Central memory CD8-positive, alpha-beta T cell (primary cell): ENCODE results near the gene MYCBP2.
"Not testable (repeated sequence)": the region's sequence is repeated elsewhere in the genome, so short reads cannot be mapped to it uniquely, and the experiment has no call there.

Source experiments
- ATAC-seq: fragments of 150-1000 bp; cut with Tn5 transposase; replicated peaks from 2 replicates; pipeline ENCODE4 v1.10.0; 2022; ENCODE audit warnings: mild to moderate bottlenecking, moderate FRiP score, moderate number of reproducible peaks; ENCODE audit not compliant: poor library complexity, severe bottlenecking; ENCODE audit errors: extremely low read depth
- DNase-seq, 2 donors: peaks; one replicate each; pipeline ENCODE4 v3.0.0; 2021; ENCODE audit warnings: low spot score in 2 of 2
- H3K27ac Mint-ChIP-seq: one replicate; pipeline ENCODE4 v1.8.0; 2022; ENCODE audit warnings: low read depth, mild to moderate bottlenecking, moderate library complexity, mixed read lengths
- H3K27me3 Mint-ChIP-seq: one replicate; pipeline ENCODE4 v1.8.0; 2022; ENCODE audit warnings: mixed read lengths
- H3K36me3 Mint-ChIP-seq: one replicate; pipeline ENCODE4 v1.8.0; 2022; ENCODE audit warnings: mild to moderate bottlenecking, moderate library complexity, mixed read lengths; ENCODE audit not compliant: insufficient read depth
- H3K4me1 Mint-ChIP-seq: one replicate; pipeline ENCODE4 v1.8.0; 2022; ENCODE audit warnings: mixed read lengths
- H3K4me3 Mint-ChIP-seq: one replicate; pipeline ENCODE4 v1.8.0; 2022; ENCODE audit warnings: mild to moderate bottlenecking, moderate library complexity, mixed read lengths
- H3K9me3 Mint-ChIP-seq: one replicate; pipeline ENCODE4 v1.8.0; 2022; ENCODE audit warnings: mixed read lengths

The MYCBP2 gene

GRCh38 chr13:77269141-77269540 lies 57.8 kb downstream of the MYCBP2 start:
- Mint-ChIP-seq H3K9me3 (no peaks in the 10 kb centered on the region), H3K36me3 (peaks cover 45% of the 10 kb centered on the region), H3K27ac (no peak overlapping the region), H3K27me3 (no peaks in the 10 kb centered on the region), H3K4me3 (no peak overlapping the region), H3K4me1 (no peaks in the 10 kb centered on the region)
- DNase-seq = no peak
- no peak for ATAC-seq

GRCh38 chr13:77267362-77267761 lies 59.5 kb downstream of the MYCBP2 start:
- DNase-seq = no peak
- no peak for ATAC-seq
- Mint-ChIP-seq H3K4me1 (no peaks in the 10 kb centered on the region), H3K36me3 (peaks cover 47% of the 10 kb centered on the region), H3K27me3 (no peaks in the 10 kb centered on the region), H3K27ac (no peak overlapping the region), H3K9me3 (no peaks in the 10 kb centered on the region), H3K4me3 (no peak overlapping the region)

GRCh38 chr13:77265336-77265735 lies 61.6 kb downstream of the MYCBP2 start:
- Mint-ChIP-seq H3K9me3 (no peaks in the 10 kb centered on the region), H3K27ac (peak overlapping the region; percentile 74), H3K4me1 (no peaks in the 10 kb centered on the region), H3K36me3 (peaks cover 47% of the 10 kb centered on the region), H3K27me3 (no peaks in the 10 kb centered on the region), H3K4me3 (no peak overlapping the region)
- ATAC-seq = no peak
- no peak for DNase-seq

- peaks cover 46% of the 10 kb centered on the region for H3K36me3 Mint-ChIP-seq
- no peaks in the 10 kb centered on the region for H3K27me3 Mint-ChIP-seq
- ATAC-seq = no peak
- H3K9me3 Mint-ChIP-seq = no peaks in the 10 kb centered on the region
- H3K27ac Mint-ChIP-seq = no peak overlapping the region
- H3K4me3 Mint-ChIP-seq = no peak overlapping the region
- DNase-seq = no peak
- no peaks in the 10 kb centered on the region for H3K4me1 Mint-ChIP-seq
These were observed 64.7 kb downstream of the MYCBP2 start for GRCh38 chr13:77262198-77262597.

GRCh38 chr13:77250975-77251374 lies 75.9 kb downstream of the MYCBP2 start:
- no peak for ATAC-seq
- Mint-ChIP-seq H3K27ac (no peak overlapping the region), H3K36me3 (peaks cover 18% of the 10 kb centered on the region)

GRCh38 chr13:77245224-77245623 lies 81.7 kb downstream of the MYCBP2 start:
- H3K4me3 Mint-ChIP-seq, H3K27ac Mint-ChIP-seq, H3K27me3 Mint-ChIP-seq, ATAC-seq, DNase-seq, H3K9me3 Mint-ChIP-seq: not testable (repeated sequence)
- Mint-ChIP-seq H3K4me1 (peaks cover 27% of the 10 kb centered on the region), H3K36me3 (peaks cover 33% of the 10 kb centered on the region)

More at GRCh38 chr13:77250975-77251374, 75.9 kb downstream of the MYCBP2 start:
- peaks cover 32% of the 10 kb centered on the region for H3K4me1 Mint-ChIP-seq
- H3K27me3 Mint-ChIP-seq = no peaks in the 10 kb centered on the region
- no peaks in the 10 kb centered on the region for H3K9me3 Mint-ChIP-seq
- H3K4me3 Mint-ChIP-seq = no peak overlapping the region
- no peak for DNase-seq

- peaks cover 19% of the 10 kb centered on the region for H3K36me3 Mint-ChIP-seq
- H3K9me3 Mint-ChIP-seq = no peaks in the 10 kb centered on the region
These were observed 87.6 kb downstream of the MYCBP2 start for GRCh38 chr13:77239312-77239711.

GRCh38 chr13:77235456-77236022 lies 91.4 kb downstream of the MYCBP2 start:
- H3K36me3 Mint-ChIP-seq = peaks cover 7% of the 10 kb centered on the region

More at GRCh38 chr13:77239312-77239711, 87.6 kb downstream of the MYCBP2 start:
- no peak overlapping the region for H3K4me3 Mint-ChIP-seq
- ATAC-seq (no peak), DNase-seq (no peak)
- peaks cover 11% of the 10 kb centered on the region for H3K4me1 Mint-ChIP-seq
- H3K27me3 Mint-ChIP-seq = no peaks in the 10 kb centered on the region
- H3K27ac Mint-ChIP-seq = no peak overlapping the region

GRCh38 chr13:77233159-77233558 lies 93.7 kb downstream of the MYCBP2 start:
- no peak overlapping the region for H3K4me3 Mint-ChIP-seq
- ATAC-seq (no peak), DNase-seq (no peak)
- H3K36me3 Mint-ChIP-seq = peaks cover 4% of the 10 kb centered on the region
- H3K9me3 Mint-ChIP-seq = no peaks in the 10 kb centered on the region
- no peaks in the 10 kb centered on the region for H3K27me3 Mint-ChIP-seq
- peak overlapping the region; percentile 63 for H3K27ac Mint-ChIP-seq
- H3K4me1 Mint-ChIP-seq = peaks cover 20% of the 10 kb centered on the region

More at GRCh38 chr13:77235456-77236022, 91.4 kb downstream of the MYCBP2 start:
- Mint-ChIP-seq H3K4me1 (peaks cover 15% of the 10 kb centered on the region), H3K27me3 (no peaks in the 10 kb centered on the region), H3K27ac (peak overlapping the region; percentile 0), H3K9me3 (no peaks in the 10 kb centered on the region), H3K4me3 (no peak overlapping the region)
- ATAC-seq (no peak), DNase-seq (no peak)

GRCh38 chr13:77230560-77230959 lies 96.3 kb downstream of the MYCBP2 start:
- DNase-seq (no peak), ATAC-seq (no peak)
- Mint-ChIP-seq H3K9me3 (no peaks in the 10 kb centered on the region), H3K4me1 (peaks cover 18% of the 10 kb centered on the region), H3K36me3 (peaks cover 4% of the 10 kb centered on the region), H3K4me3 (no peak overlapping the region), H3K27me3 (no peaks in the 10 kb centered on the region), H3K27ac (no peak overlapping the region)

GRCh38 chr13:77225946-77226345 lies 100.9 kb downstream of the MYCBP2 start:
- H3K27ac Mint-ChIP-seq = peak overlapping the region; percentile 59
- H3K4me1 Mint-ChIP-seq = peaks cover 32% of the 10 kb centered on the region
- no peaks in the 10 kb centered on the region for H3K27me3 Mint-ChIP-seq
- H3K9me3 Mint-ChIP-seq = no peaks in the 10 kb centered on the region
- H3K36me3 Mint-ChIP-seq = peaks cover 20% of the 10 kb centered on the region
- DNase-seq (no peak), ATAC-seq (no peak)
- H3K4me3 Mint-ChIP-seq = no peak overlapping the region

- H3K9me3 Mint-ChIP-seq = no peaks in the 10 kb centered on the region
- peaks cover 22% of the 10 kb centered on the region for H3K4me1 Mint-ChIP-seq
- DNase-seq = no peak
- H3K4me3 Mint-ChIP-seq = no peak overlapping the region
- ATAC-seq = no peak
- peaks cover 23% of the 10 kb centered on the region for H3K36me3 Mint-ChIP-seq
- no peaks in the 10 kb centered on the region for H3K27me3 Mint-ChIP-seq
- H3K27ac Mint-ChIP-seq = no peak overlapping the region
These were observed 104.0 kb downstream of the MYCBP2 start for GRCh38 chr13:77222909-77223308.

GRCh38 chr13:77222000-77222690 lies 104.7 kb downstream of the MYCBP2 start:
- Mint-ChIP-seq H3K36me3 (peaks cover 27% of the 10 kb centered on the region), H3K27ac (peak overlapping the region; percentile 13), H3K9me3 (no peaks in the 10 kb centered on the region), H3K27me3 (no peaks in the 10 kb centered on the region), H3K4me3 (no peak overlapping the region), H3K4me1 (peaks cover 22% of the 10 kb centered on the region)
- DNase-seq (no peak), ATAC-seq (no peak)
